IPS-NIHi7 (cell line): ENCODE measurements around the gene SLC39A11.
"Not testable (repeated sequence)": the region's sequence is repeated elsewhere in the genome, so short reads cannot be mapped to it uniquely, and the experiment has no call there.

Experiments used
- DNase-seq: peaks from one replicate; pipeline ENCODE4 v3.0.0; 2012; ENCODE audit warnings: mixed read lengths; ENCODE audit errors: extremely low spot score

The SLC39A11 gene

DNA sequence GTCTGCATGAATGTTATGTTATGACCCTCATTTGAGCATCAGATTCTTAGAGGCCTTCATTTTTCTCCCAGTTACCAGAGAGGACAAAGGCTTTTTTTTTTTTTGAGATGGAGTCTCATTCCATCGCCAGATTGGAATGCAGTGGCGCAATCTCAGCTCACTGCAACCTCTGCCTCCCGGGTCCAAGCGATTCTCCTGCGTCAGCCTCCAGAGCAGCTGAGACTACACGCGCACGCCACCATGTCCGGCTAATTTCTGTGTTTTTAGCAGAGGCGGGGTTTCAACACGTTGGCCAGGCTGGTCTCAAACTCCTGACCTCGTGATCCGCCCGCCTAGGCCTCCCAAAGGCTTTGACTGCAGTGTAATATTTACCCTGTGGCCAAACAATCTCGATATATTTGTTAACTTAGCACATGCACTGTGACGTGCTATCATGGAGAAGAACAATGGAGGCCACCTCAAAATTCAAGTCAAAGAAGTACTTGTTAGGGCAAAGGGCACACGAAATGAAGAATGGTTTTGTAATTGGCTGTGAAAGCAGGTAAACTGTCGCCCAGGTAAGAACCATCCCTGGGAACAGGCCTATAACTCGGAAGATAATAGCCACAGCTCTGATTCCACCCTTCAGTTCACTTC, 303.4 kb downstream of the SLC39A11 start:
- DNase-seq = no peak

DNA sequence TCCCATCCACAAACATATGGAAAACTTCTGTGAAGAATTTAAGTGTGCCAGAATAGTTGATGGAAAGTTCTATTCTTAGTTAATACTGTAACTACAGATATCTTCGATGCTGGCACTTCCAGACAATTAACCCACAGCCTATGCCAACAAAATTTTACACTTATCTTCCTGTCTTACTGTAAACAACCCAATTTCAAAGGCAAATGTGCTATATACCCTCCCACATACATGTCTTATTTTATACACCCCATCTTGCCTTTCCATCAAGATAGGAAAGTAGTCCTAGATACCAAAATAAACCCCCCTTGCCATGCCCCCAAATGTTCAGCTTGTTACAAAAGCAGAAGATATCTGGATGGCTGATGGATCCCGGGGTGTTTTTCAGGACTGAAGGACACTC, 306.3 kb downstream of the SLC39A11 start:
- no peak for DNase-seq

DNA sequence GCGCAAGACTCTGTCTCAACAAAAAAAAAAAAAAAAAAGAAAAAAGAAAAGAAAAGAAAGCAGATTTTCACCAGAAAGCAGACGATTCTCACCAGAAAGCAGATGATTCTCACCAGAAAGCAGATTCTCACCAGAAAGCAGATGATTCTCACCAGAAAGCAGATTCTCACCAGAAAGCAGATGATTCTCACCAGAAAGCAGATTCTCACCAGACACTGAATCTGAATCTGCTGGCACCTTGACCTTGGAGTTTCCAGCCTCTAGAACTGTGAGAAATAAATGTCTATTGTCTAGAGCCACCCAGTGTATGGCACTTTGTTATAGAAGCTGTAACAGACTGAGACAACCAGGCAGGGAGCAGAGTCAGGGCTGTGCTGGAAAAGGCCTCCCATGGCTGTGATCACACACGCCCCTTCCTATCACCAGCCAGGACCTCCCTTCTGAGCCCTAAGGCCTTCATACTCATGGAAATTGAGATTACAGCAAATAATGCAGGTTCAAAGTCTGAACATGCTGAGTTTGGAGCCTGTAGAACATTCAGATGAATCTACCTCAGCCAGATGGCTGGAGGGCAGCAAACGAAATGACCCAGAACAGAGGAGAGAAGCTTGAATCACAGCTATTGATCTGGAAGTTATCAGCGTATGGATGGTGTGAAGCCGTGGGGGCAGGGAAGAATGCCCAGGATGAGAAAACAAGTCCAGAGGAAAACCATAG, 309.3 kb downstream of the SLC39A11 start:
- DNase-seq = no peak

DNA sequence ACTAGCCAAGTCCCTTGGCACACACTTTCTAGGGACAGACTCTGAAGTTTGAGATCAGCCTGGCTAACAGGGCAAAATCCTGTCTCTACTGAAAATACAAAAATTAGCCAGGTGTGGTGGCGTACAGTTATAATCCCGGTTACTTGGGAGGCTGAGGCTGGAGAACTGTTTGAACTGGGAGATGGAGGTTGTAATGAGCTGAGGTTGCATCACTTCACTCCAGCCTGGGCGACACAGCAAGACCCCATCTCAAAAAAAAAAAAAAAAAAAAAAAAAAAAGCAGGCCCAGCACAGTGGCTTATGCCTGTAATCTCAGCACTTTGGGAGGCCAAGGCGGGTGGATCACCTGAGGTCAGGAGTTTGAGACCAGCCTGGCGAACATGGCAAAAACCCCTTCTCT, 310.1 kb downstream of the SLC39A11 start:
- DNase-seq = not testable (repeated sequence)

GRCh38 chr17:72778169-72779151, 314.0 kb downstream of the SLC39A11 start:
- no peak for DNase-seq

DNA sequence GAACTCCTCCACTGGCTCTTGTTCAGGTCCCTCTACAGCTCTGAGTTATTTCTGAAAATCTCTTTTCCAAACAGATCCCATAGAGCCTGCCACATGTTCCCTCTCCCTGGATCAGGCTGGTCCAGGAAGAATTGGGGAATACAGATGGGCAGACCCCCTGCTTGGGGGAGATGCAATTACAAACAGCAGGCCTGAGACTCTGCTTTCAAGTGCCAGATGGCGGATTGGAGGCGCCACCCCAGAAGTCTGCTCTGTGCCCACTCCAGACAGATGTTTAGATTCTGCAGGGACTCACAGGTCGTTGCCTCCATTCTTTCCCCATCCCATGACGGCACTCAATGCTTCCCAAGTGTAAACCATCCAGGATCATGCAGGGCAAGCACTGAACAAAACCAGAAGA, 316.6 kb downstream of the SLC39A11 start:
- DNase-seq = no peak

GRCh38 chr17:72775237-72775636, 317.3 kb downstream of the SLC39A11 start:
- DNase-seq = no peak

GRCh38 chr17:72774236-72774635, 318.3 kb downstream of the SLC39A11 start:
- no peak for DNase-seq

- not testable (repeated sequence) for DNase-seq
These were observed 319.3 kb downstream of the SLC39A11 start for GRCh38 chr17:72773225-72773624.

DNA sequence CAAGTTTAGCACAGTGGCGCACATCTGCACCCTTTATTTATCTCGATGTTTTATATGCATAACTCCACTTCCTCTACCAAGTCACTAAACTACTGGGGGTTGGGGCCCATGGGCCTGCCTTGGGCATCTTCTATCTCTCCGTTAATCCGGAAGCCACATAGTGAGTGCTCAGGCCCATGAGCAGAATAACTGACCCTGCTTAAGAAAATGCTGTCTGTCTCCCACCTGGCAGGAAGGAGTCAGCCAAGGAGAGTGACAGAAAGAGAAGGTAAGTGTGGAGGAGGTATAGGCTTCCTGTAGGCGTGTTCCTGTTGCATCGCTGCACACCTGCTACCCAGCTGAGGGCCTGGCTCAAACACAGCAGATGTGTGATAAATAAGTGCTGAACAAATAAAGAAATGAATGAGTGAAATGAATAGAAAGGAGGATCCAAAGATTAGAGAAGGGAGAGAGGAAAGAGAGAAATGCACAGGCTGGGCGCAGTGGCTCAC, 320.1 kb downstream of the SLC39A11 start:
- no peak for DNase-seq

- DNase-seq = peak; percentile 37
These were observed 320.8 kb downstream of the SLC39A11 start for GRCh38 chr17:72771734-72772133.

- no peak for DNase-seq
These were observed 325.6 kb downstream of the SLC39A11 start for GRCh38 chr17:72766761-72767356.

GRCh38 chr17:72765368-72766153, 326.9 kb downstream of the SLC39A11 start:
- no peak for DNase-seq

- no peak for DNase-seq
These were observed 327.9 kb downstream of the SLC39A11 start for GRCh38 chr17:72764632-72765041.

- peak; percentile 60 for DNase-seq
These were observed 328.5 kb downstream of the SLC39A11 start for GRCh38 chr17:72763981-72764380.

- DNase-seq = not testable (repeated sequence)
These were observed 330.5 kb downstream of the SLC39A11 start for GRCh38 chr17:72761893-72762575.

GRCh38 chr17:72761431-72761830, 331.1 kb downstream of the SLC39A11 start:
- DNase-seq = no peak

DNA sequence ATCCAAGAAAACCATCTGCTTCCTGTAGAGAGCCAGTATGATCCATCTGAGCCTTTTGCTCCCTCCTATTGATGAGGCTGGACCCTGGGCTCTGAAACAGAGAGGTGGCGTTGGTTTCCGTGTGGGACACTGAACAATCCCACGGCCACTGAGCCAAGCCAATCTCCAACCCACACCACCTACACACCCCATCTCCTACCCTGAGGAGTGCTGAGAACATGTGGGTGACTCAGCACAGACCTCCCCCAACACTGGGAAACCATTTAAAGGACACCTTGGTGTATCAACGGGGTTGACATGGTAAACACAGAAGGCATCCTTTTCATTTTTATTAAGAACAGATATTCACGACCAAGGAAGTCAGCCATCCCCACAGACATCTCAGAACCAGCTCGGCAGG, 332.1 kb downstream of the SLC39A11 start:
- DNase-seq = no peak

GRCh38 chr17:72759301-72759700, 333.2 kb downstream of the SLC39A11 start:
- DNase-seq = no peak

DNA sequence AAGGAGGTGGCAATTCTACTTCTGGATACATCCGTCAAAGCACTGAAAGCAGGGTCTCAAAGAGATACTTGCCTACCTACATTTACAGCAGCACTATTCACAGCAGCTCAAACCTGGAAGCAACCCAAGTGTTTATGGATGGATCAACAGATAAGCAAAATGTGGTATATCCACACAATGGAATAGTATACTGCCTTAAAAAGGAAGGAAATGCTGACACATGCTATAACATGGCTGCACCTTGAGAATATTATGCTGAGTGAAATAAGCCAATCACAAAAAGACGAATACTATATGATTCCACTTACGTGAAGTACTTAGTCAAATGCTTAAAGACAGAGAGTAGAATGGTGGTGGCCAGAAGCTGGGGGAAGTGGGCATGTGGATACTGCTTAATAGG, 336.2 kb downstream of the SLC39A11 start:
- no peak for DNase-seq
